Hepatocyte (in vitro differentiated cells): ENCODE data around the gene CDHR2. TPM values are rescaled to one million over a fixed set of nuclear protein-coding genes. Genes with fewer than 3 reads are reported as not detected.

Source experiments
- DNase-seq: peaks from one replicate; pipeline ENCODE4 v3.0.0-alpha.2; 2016; ENCODE audit warnings: low spot score
- H2AFZ ChIP-seq: fragments of 200-600 bp; sonication (generic); 2 replicates; pipeline ENCODE4 v1.6.0; 2016; ENCODE audit warnings: antibody characterized with exemption, mild to moderate bottlenecking
- H3K27ac ChIP-seq: fragments of 200-600 bp; sonication (generic); 2 replicates; pipeline ENCODE4 v1.5.1; 2016; ENCODE audit warnings: mild to moderate bottlenecking
- H3K27me3 ChIP-seq: fragments of 200-600 bp; sonication (generic); 2 replicates; pipeline ENCODE4 v1.6.1; 2016
- H3K36me3 ChIP-seq: fragments of 200-600 bp; sonication (generic); replicated peaks from 2 replicates; pipeline ENCODE4 v1.5.1; 2016; ENCODE audit warnings: low read depth; ENCODE audit not compliant: insufficient read depth
- H3K4me1 ChIP-seq: fragments of 200-600 bp; sonication (generic); 2 replicates; pipeline ENCODE4 v1.5.1; 2016; ENCODE audit warnings: mild to moderate bottlenecking, moderate library complexity; ENCODE audit not compliant: insufficient read depth
- H3K4me2 ChIP-seq: fragments of 200-600 bp; sonication (generic); 2 replicates; pipeline ENCODE4 v1.6.0; 2016
- H3K4me3 ChIP-seq: fragments of 200-600 bp; sonication (generic); 2 replicates; pipeline ENCODE4 v1.5.1; 2016; ENCODE audit warnings: mild to moderate bottlenecking
- H3K79me2 ChIP-seq: fragments of 200-600 bp; sonication (generic); 2 replicates; pipeline ENCODE4 v1.6.0; 2017; ENCODE audit warnings: mild to moderate bottlenecking
- H3K9me2 ChIP-seq: fragments of 200-600 bp; sonication (generic); replicated peaks from 2 replicates; pipeline ENCODE4 v1.6.0; 2017; ENCODE audit warnings: mild to moderate bottlenecking; ENCODE audit not compliant: insufficient read depth
- H3K9me3 ChIP-seq: fragments of 200-600 bp; sonication (generic); 2 replicates; pipeline ENCODE4 v1.5.1; 2016; ENCODE audit warnings: low read depth, mild to moderate bottlenecking
- H4K20me1 ChIP-seq: fragments of 200-600 bp; sonication (generic); 2 replicates; pipeline ENCODE4 v1.6.0; 2016; ENCODE audit warnings: mild to moderate bottlenecking; ENCODE audit not compliant: insufficient read depth, poor library complexity, severe bottlenecking
- EZH2 ChIP-seq: fragments of 200-600 bp; sonication (generic); IDR thresholded peaks from 2 replicates; pipeline ENCODE4 v1.6.1; 2016; ENCODE audit warnings: antibody characterized with exemption, mild to moderate bottlenecking, borderline replicate concordance
- EZH2phosphoT487 ChIP-seq: fragments of 200-600 bp; sonication (generic); IDR thresholded peaks from one replicate; pipeline ENCODE4 v1.6.1; 2018; ENCODE audit warnings: antibody characterized with exemption, mild to moderate bottlenecking, low read depth, moderate library complexity; ENCODE audit not compliant: unreplicated experiment, severe bottlenecking
- WGBS: methylation state at CpG from one replicate; pipeline ENCODE4 v1.1.6; 2016; ENCODE audit warnings: low lambda C conversion rate; ENCODE audit errors: missing lambda C conversion rate; 5-methylcytosine and 5-hydroxymethylcytosine counted together
- polyA plus RNA-seq: library from polyadenylated mRNA; unstranded; fragments of >200 nt; fragmentation: Nextera tagmentation; extraction: Ambion mirVana; gene quantifications from 2 replicates; pipeline ENCODE4 v1.2.1, GENCODE V29; 2016
- total RNA-seq: library from RNA; depleted of rRNA; stranded (reverse); fragments of >200 nt; gene quantifications from 2 replicates; pipeline ENCODE4 v1.2.3, GENCODE V29; 2014
- TF ChIP-seq, protein P1 (sequence below): fragments of 200-600 bp; sonication (generic); IDR thresholded peaks from 2 replicates; pipeline ENCODE4 v1.5.1; 2016; ENCODE audit warnings: antibody characterized with exemption, mild to moderate bottlenecking; ENCODE audit not compliant: poor library complexity

Gene CDHR2
- total and polyA plus RNA-seq, 2 experiments from 2014 or later: 28.3 to 29.8 TPM

DNA sequence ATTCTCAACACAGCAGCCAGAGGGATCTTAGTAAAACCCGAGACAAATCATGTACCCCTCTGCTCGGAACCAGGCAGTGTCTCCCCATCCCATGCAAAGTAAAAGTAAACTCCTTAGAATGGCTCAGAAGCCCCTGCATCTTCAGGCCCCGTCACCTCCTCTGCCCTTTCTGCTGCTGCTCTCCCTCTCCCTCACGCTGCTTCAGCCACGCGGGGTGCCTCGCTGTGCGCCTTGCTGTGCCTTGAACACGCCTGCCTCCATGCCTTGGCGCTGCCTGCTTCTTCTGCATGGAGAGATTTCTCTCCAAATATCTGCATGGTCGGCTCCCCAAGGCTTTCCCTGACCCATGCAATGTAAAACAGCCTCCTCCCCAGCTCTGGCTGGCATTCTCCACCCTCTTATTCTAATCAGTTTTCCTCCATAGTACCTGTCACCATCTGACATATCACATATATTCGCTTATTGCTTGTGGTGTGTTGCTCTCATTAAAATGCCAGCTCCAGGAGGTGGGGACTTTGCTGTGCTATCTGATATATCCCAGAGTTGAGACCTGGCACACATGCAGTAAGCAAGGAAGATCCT, 52.9 kb downstream of the CDHR2 start:
- TF ChIP-seq EZH2: no peak
- TF ChIP-seq, protein P1, sequence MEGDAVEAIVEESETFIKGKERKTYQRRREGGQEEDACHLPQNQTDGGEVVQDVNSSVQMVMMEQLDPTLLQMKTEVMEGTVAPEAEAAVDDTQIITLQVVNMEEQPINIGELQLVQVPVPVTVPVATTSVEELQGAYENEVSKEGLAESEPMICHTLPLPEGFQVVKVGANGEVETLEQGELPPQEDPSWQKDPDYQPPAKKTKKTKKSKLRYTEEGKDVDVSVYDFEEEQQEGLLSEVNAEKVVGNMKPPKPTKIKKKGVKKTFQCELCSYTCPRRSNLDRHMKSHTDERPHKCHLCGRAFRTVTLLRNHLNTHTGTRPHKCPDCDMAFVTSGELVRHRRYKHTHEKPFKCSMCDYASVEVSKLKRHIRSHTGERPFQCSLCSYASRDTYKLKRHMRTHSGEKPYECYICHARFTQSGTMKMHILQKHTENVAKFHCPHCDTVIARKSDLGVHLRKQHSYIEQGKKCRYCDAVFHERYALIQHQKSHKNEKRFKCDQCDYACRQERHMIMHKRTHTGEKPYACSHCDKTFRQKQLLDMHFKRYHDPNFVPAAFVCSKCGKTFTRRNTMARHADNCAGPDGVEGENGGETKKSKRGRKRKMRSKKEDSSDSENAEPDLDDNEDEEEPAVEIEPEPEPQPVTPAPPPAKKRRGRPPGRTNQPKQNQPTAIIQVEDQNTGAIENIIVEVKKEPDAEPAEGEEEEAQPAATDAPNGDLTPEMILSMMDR: no peak
- TF ChIP-seq EZH2phosphoT487: no peak
- Histone ChIP-seq H3K36me3 (no peaks in the 10 kb centered on the region), H3K9me2 (no peaks in the 10 kb centered on the region), H2AFZ (no peak overlapping the region), H3K27me3 (no peaks in the 10 kb centered on the region), H3K4me2 (no peak overlapping the region), H3K27ac (no peak overlapping the region), H3K4me1 (peaks cover 4% of the 10 kb centered on the region), H3K9me3 (no peaks in the 10 kb centered on the region), H3K4me3 (no peak overlapping the region), H4K20me1 (no peaks in the 10 kb centered on the region), H3K79me2 (no peaks in the 10 kb centered on the region)
- no peak for DNase-seq
- WGBS: 83% methylated on average over 12 of the region's 12 CpGs

DNA sequence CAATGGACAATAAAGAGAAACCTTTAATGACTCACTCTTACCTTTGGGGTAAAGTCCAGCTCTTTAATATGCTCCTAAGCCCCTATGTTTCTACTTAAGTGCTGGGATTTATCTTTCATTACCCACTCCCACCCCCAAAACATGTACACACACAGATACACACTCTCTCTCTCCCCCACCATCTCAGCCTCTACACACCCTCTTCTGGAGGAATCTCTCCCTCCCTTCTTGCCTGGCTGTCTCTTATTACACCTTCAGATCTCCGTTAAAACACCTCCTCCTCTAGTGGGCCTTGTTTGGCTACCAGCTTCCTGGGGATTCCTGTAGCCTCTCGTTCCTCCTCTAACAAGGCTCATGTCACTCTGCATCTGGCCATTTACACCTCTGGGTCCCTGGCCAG, 53.9 kb downstream of the CDHR2 start:
- H3K27ac ChIP-seq: no peak overlapping the region
- no peak for TF ChIP-seq EZH2
- TF ChIP-seq EZH2phosphoT487: no peak
- H3K4me1 ChIP-seq: peaks cover 4% of the 10 kb centered on the region
- H3K9me2 ChIP-seq: no peaks in the 10 kb centered on the region
- H2AFZ ChIP-seq: no peak overlapping the region
- WGBS: 33% methylated on average over 2 of the region's 2 CpGs
- no peaks in the 10 kb centered on the region for H3K36me3 ChIP-seq
- no peaks in the 10 kb centered on the region for H3K27me3 ChIP-seq
- H3K79me2 ChIP-seq: no peaks in the 10 kb centered on the region
- H3K4me3 ChIP-seq: no peak overlapping the region
- no peak overlapping the region for H3K4me2 ChIP-seq
- no peaks in the 10 kb centered on the region for H4K20me1 ChIP-seq
- no peak for DNase-seq
- no peaks in the 10 kb centered on the region for H3K9me3 ChIP-seq

DNA sequence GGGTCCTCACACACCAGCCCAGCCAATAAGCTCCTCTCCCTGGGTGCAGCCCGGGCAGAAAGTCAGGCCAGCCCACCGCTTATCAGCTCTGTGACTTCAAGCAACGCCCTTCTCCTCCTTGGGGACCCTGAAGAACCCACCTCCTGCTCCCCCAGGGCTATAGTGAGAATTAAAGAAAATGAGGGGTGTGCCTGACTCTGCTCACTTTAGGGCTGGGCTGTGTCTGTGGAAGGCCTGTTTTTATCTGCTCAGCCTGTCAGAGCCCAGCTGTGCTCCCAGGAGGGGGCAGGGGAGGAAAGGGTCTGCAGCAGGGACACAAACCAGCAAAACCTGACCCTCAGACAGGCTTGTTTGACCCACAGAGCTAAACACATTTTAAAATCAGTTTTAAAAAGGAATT, 56.9 kb downstream of the CDHR2 start:
- Histone ChIP-seq H3K27ac (no peak overlapping the region), H3K4me1 (peaks cover 4% of the 10 kb centered on the region), H3K4me3 (no peak overlapping the region), H3K79me2 (no peaks in the 10 kb centered on the region), H3K9me3 (no peaks in the 10 kb centered on the region), H3K27me3 (no peaks in the 10 kb centered on the region), H3K4me2 (no peak overlapping the region), H3K36me3 (no peaks in the 10 kb centered on the region), H2AFZ (no peak overlapping the region), H4K20me1 (no peaks in the 10 kb centered on the region), H3K9me2 (no peaks in the 10 kb centered on the region)
- DNase-seq: no peak
- TF ChIP-seq, protein P1: no peak
- no peak for TF ChIP-seq EZH2
- no peak for TF ChIP-seq EZH2phosphoT487
- 43% methylated on average over 3 of the region's 3 CpGs for WGBS

DNA sequence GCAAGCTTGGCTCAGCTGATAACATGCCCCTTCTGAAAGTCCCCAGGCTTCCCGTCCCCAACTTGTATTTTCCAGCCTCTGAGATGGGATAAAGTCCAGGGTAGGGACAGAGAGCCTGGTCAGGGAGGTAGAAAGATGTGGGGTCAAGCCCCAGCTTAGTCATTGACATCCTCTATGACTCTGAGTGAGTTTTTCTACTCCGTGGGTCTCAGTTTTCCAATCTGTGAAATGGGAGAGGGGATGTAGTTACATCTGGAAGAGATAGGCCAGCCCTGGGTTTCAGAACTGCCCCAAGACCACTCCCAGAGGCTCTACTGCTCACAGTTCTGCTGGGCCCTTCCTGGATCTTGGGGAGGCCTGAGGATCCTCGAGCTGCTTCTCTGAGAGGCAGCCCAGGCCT, 57.7 kb downstream of the CDHR2 start:
- no peak for DNase-seq
- Histone ChIP-seq H3K9me2 (no peaks in the 10 kb centered on the region), H3K27me3 (no peaks in the 10 kb centered on the region), H3K9me3 (no peaks in the 10 kb centered on the region), H2AFZ (no peak overlapping the region), H3K4me3 (no peak overlapping the region), H3K79me2 (no peaks in the 10 kb centered on the region), H3K27ac (no peak overlapping the region), H3K36me3 (no peaks in the 10 kb centered on the region), H3K4me2 (no peak overlapping the region), H4K20me1 (no peaks in the 10 kb centered on the region), H3K4me1 (peaks cover 4% of the 10 kb centered on the region)
- 92% methylated on average over 3 of the region's 3 CpGs for WGBS
- TF ChIP-seq, protein P1: no peak
- no peak for TF ChIP-seq EZH2phosphoT487
- TF ChIP-seq EZH2: no peak
